Endothelial cell of umbilical vein (primary cell): ENCODE results near the gene CAMTA1. TPM values are rescaled to one million over a fixed set of nuclear protein-coding genes. Genes with fewer than 3 reads are reported as not detected.

Experiments
- BruUV-seq: library from RNA; stranded (reverse); fragments of 400-500 nt; replicated peaks from 2 replicates; lab custom pipeline; 2021; lab: Mats Ljungman, UMichigan
- CTCF ChIA-PET: fragments of 300-600, 350-600 bp; sonication (Branson Sonifier 250); formaldehyde crosslinking; loops from one replicate; lab custom pipeline; 2021; ENCODE audit warnings: antibody characterized with exemption, inconsistent platforms; lab: Charles Lee
- POLR2A ChIA-PET: fragments of 300-600, 350-600 bp; sonication (Branson Sonifier 250); formaldehyde crosslinking; loops from one replicate; lab custom pipeline; 2021; ENCODE audit warnings: antibody characterized with exemption, inconsistent platforms; lab: Charles Lee
- DNase-seq: peaks from one replicate; pipeline ENCODE4 v3.0.0-alpha.2; 2011; ENCODE audit warnings: low read depth, low spot score
- FAIRE-seq: peaks from 2 replicates; lab custom pipeline; 2011; peaks lifted over from hg19 to GRCh38; lab: Jason Lieb, UNC
- H2AFZ ChIP-seq: 2 replicates; pipeline ENCODE4 v1.6.0; 2012; ENCODE audit warnings: low read depth, low read length, control low read depth, inconsistent platforms
- H3K27ac ChIP-seq: 2 replicates; pipeline ENCODE4 v1.5.1; 2011; ENCODE audit warnings: low read depth, mild to moderate bottlenecking, control low read depth, low read length, moderate library complexity; ENCODE audit not compliant: insufficient read depth
- H3K27me3 ChIP-seq, 2 experiments: 2 replicates each; pipeline versions ENCODE4 v1.6.0 to v1.6.1; 2011; ENCODE audit warnings: low read length in 2 of 2, mixed read lengths in 1 of 2; ENCODE audit not compliant: control insufficient read depth in 2 of 2, insufficient read depth in 2 of 2
- H3K36me3 ChIP-seq, 2 experiments: 2 replicates in 1 of 2; 3 replicates in 1 of 2; pipeline ENCODE4 v1.5.1; 2011; ENCODE audit warnings: low read length in 2 of 2, mild to moderate bottlenecking in 1 of 2, moderate library complexity in 1 of 2; ENCODE audit not compliant: control insufficient read depth in 2 of 2, insufficient read depth in 2 of 2; ENCODE audit errors: extremely low read depth in 1 of 2
- H3K4me1 ChIP-seq: 3 replicates; pipeline ENCODE4 v1.5.1; 2011; ENCODE audit warnings: mild to moderate bottlenecking, low read length; ENCODE audit not compliant: control insufficient read depth, insufficient read depth; ENCODE audit errors: extremely low read depth
- H3K4me2 ChIP-seq: 2 replicates; pipeline ENCODE4 v1.6.1; 2011; ENCODE audit warnings: low read length, control low read depth, mixed read lengths; ENCODE audit not compliant: insufficient read depth
- H3K4me3 ChIP-seq, 3 experiments: fragments of 200-600 bp in 1 of 3; sonication (generic), shearing (Covaris generic) in 1 of 3; replicated peaks in 1 of 3; 2 replicates each; pipeline ENCODE4 v1.5.1; 2011 to 2016; ENCODE audit warnings: control low read depth in 3 of 3, low read length in 3 of 3, mild to moderate bottlenecking in 2 of 3, inconsistent platforms in 1 of 3, low read depth in 1 of 3, moderate library complexity in 1 of 3; ENCODE audit not compliant: insufficient read depth in 1 of 3
- H3K79me2 ChIP-seq: 2 replicates; pipeline ENCODE4 v1.6.0; 2012; ENCODE audit warnings: low read length, inconsistent platforms; ENCODE audit not compliant: control insufficient read depth, insufficient read depth
- H3K9ac ChIP-seq: replicated peaks from 2 replicates; pipeline ENCODE3; 2011; ENCODE audit warnings: low read length, control low read depth; ENCODE audit not compliant: insufficient read depth; ENCODE audit errors: extremely low read depth
- H3K9me1 ChIP-seq: replicated peaks from 3 replicates; pipeline ENCODE4 v1.6.0; 2011; ENCODE audit warnings: mild to moderate bottlenecking, low read length; ENCODE audit not compliant: control insufficient read depth, insufficient read depth; ENCODE audit errors: extremely low read depth
- H3K9me3 ChIP-seq: replicated peaks from 2 replicates; pipeline ENCODE4 v1.5.1; 2012; ENCODE audit warnings: low read length, inconsistent platforms; ENCODE audit not compliant: control insufficient read depth, insufficient read depth
- H4K20me1 ChIP-seq: replicated peaks from 2 replicates; pipeline ENCODE3; 2011; ENCODE audit warnings: mild to moderate bottlenecking, low read length; ENCODE audit not compliant: control insufficient read depth, insufficient read depth; ENCODE audit errors: extremely low read depth
- EZH2 ChIP-seq: IDR thresholded peaks from 2 replicates; pipeline ENCODE4 v1.6.1; 2012; ENCODE audit warnings: borderline replicate concordance, low read depth, mild to moderate bottlenecking, moderate library complexity, low read length, inconsistent platforms; ENCODE audit not compliant: severe bottlenecking
- FOS ChIP-seq: IDR thresholded peaks from 2 replicates; pipeline ENCODE4 v1.6.1; 2011; ENCODE audit warnings: mild to moderate bottlenecking, low read length, moderate library complexity, borderline replicate concordance; ENCODE audit not compliant: insufficient read depth
- GATA2 ChIP-seq: IDR thresholded peaks from 2 replicates; pipeline ENCODE4 v1.7.0; 2011; ENCODE audit warnings: low read depth, mild to moderate bottlenecking, moderate library complexity, mixed read lengths, low read length; ENCODE audit not compliant: insufficient read length, insufficient read depth
- JUN ChIP-seq: IDR thresholded peaks from 2 replicates; pipeline ENCODE4 v1.6.1; 2011; ENCODE audit warnings: borderline replicate concordance, low read depth; ENCODE audit not compliant: insufficient read length, insufficient read depth
- MYC ChIP-seq: IDR thresholded peaks from one replicate; pipeline ENCODE4 v1.6.1; 2011; ENCODE audit warnings: mild to moderate bottlenecking, low read depth, low read length
- POLR2A ChIP-seq: IDR thresholded peaks from 2 replicates; pipeline ENCODE4 v1.6.1; 2012; ENCODE audit warnings: low read depth, mild to moderate bottlenecking, control low read depth, low read length
- POLR2AphosphoS5 ChIP-seq: IDR thresholded peaks from 2 replicates; pipeline ENCODE4 v1.6.1; 2012; ENCODE audit warnings: low read depth, mild to moderate bottlenecking, control low read depth, low read length, moderate library complexity; ENCODE audit not compliant: insufficient read depth
- dilution Hi-C: fragments of 300-500 bp; cut with MboI; formaldehyde crosslinking; loops from one replicate; pipeline ENCODE4 v1.15.0; 2019; ENCODE audit warnings: low sequenced_read_pairs; ENCODE audit not compliant: extremely low pct_ligation_motif_present
- intact Hi-C: fragments of 100-400 bp; cut with micrococcal nuclease; formaldehyde crosslinking; loops from one replicate; pipeline ENCODE4 v1.10.0; 2022
- polyA plus RNA-seq, 4 experiments: library from polyadenylated mRNA; depleted of rRNA in 3 of 4; stranded (reverse) in 3 of 4; unstranded in 1 of 4; fragments of >200 nt; gene quantifications; 2 replicates each; pipeline versions ENCODE4 v1.2.1 to v1.2.3, GENCODE V29; 2011 to 2012; ENCODE audit warnings: missing spikeins in 1 of 4
- total RNA-seq: library from RNA; stranded (reverse); gene quantifications from 2 replicates; pipeline ENCODE4 v1.2.3, GENCODE V29; 2021
- TF ChIP-seq, protein P1 (sequence below): IDR thresholded peaks from 2 replicates; pipeline ENCODE4 v1.6.1; 2011; ENCODE audit not compliant: insufficient read depth, insufficient read length
- TF ChIP-seq, protein P2 (sequence below), 2 donors: IDR thresholded peaks; 1 replicate in 1 of 2; 2 replicates in 1 of 2; pipeline ENCODE4 v1.5.1; 2011; ENCODE audit warnings: low read length in 2 of 2, mild to moderate bottlenecking in 2 of 2, moderate library complexity in 2 of 2, control low read depth in 1 of 2, inconsistent platforms in 1 of 2, low read depth in 1 of 2; ENCODE audit not compliant: insufficient read depth in 1 of 2; ENCODE audit errors: extremely low read depth in 1 of 2

CAMTA1 gene
- total and polyA plus RNA-seq, 2 donors (not counting 3 experiments of a cell fraction or from before 2014, with no cell fraction given): 50.8 to 92.7 TPM

DNA sequence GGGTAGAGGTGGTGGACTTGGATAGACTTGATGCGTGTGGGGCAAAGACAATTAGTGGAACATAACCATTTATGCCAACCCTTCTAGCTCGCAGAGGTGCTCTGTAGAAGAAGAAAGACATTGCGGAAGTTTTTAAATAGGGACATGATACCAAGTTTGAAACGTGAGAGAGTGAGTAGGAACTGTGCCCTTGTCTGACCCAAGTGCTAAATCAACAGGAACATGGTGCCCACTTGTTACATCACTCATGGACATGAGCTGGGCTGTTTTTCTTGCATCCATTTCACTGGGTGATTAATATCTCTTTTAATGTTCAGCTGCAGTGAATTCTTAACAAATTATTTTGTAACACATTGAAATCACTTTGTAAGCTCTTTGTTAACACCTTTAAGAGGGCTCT lies 577.7 kb downstream of the CAMTA1 start:
- no peak overlapping the region for H3K4me2 ChIP-seq
- H4K20me1 ChIP-seq: no peaks in the 10 kb centered on the region
- no peaks in the 10 kb centered on the region for H3K27me3 ChIP-seq
- H3K9ac ChIP-seq: no peak overlapping the region
- ChIA-PET POLR2A (no interaction called here), CTCF (no interaction called here)
- no peak for TF ChIP-seq MYC
- TF ChIP-seq, protein P1, sequence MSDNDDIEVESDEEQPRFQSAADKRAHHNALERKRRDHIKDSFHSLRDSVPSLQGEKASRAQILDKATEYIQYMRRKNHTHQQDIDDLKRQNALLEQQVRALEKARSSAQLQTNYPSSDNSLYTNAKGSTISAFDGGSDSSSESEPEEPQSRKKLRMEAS: no peak
- TF ChIP-seq, protein P2, sequence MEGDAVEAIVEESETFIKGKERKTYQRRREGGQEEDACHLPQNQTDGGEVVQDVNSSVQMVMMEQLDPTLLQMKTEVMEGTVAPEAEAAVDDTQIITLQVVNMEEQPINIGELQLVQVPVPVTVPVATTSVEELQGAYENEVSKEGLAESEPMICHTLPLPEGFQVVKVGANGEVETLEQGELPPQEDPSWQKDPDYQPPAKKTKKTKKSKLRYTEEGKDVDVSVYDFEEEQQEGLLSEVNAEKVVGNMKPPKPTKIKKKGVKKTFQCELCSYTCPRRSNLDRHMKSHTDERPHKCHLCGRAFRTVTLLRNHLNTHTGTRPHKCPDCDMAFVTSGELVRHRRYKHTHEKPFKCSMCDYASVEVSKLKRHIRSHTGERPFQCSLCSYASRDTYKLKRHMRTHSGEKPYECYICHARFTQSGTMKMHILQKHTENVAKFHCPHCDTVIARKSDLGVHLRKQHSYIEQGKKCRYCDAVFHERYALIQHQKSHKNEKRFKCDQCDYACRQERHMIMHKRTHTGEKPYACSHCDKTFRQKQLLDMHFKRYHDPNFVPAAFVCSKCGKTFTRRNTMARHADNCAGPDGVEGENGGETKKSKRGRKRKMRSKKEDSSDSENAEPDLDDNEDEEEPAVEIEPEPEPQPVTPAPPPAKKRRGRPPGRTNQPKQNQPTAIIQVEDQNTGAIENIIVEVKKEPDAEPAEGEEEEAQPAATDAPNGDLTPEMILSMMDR (IDR thresholded peaks at IDR 0.05; ENCODE audit: extremely low read depth in 1 of 2, insufficient read depth in 1 of 2, low read depth in 1 of 2, low read length in 2 of 2): no peak
- no peak for TF ChIP-seq JUN
- TF ChIP-seq POLR2A: no peak
- TF ChIP-seq POLR2AphosphoS5: no peak
- no peak for TF ChIP-seq EZH2
- no peak for TF ChIP-seq GATA2
- TF ChIP-seq FOS: no peak
- no peaks in the 10 kb centered on the region for H3K36me3 ChIP-seq
- H3K4me3 ChIP-seq: no peak overlapping the region
- dilution Hi-C loops: no loop called here
- no peak overlapping the region for H2AFZ ChIP-seq
- intact Hi-C loops: no loop called here
- FAIRE-seq (no peak), DNase-seq (no peak)
- no peaks in the 10 kb centered on the region for H3K79me2 ChIP-seq
- H3K9me3 ChIP-seq: no peaks in the 10 kb centered on the region
- no peak overlapping the region for H3K27ac ChIP-seq
- H3K9me1 ChIP-seq: no peaks in the 10 kb centered on the region
- no peaks in the 10 kb centered on the region for H3K4me1 ChIP-seq
- BruUV-seq: no TSS peak
